Breast epithelium (tissue), 3 donors: Measurements from ENCODE around the gene IL21R.

ENCODE experiments used
- CTCF ChIP-seq, 3 donors: fragments of 450-650 bp; IDR thresholded peaks; one replicate each; pipeline ENCODE4 v1.5.1; 2016 to 2017; ENCODE audit warnings: antibody characterized with exemption in 3 of 3, mild to moderate bottlenecking in 3 of 3, moderate library complexity in 3 of 3
- POLR2AphosphoS5 ChIP-seq, 3 donors: sonication (generic); formaldehyde crosslinking; IDR thresholded peaks; one replicate each; pipeline ENCODE4 v1.6.1; 2017; ENCODE audit warnings: antibody characterized with exemption in 3 of 3

- TF ChIP-seq CTCF (IDR thresholded peaks at IDR 0.05) (no peak), POLR2AphosphoS5 (IDR thresholded peaks at IDR 0.05) (no peak)
Observed at GRCh38 chr16:27408012-27408601, 6.1 kb downstream of the IL21R start.
